ENCODE measurements around the gene CFAP100.

Gene CFAP100

GRCh38 chr3:126418661-126419131 is 24.0 kb downstream of the CFAP100 start:
- no peak overlapping the region for H3K4me3 ChIP-seq (ENCODE audit: low read length)
- no peak for DNase-seq (ENCODE audit: low read depth)
- no peak for TF ChIP-seq CTCF (conservative IDR thresholded peaks at IDR 0.05; ENCODE audit: low read length)

- no peak for TF ChIP-seq CTCF (conservative IDR thresholded peaks at IDR 0.05; ENCODE audit: low read length)
- no peak overlapping the region for H3K4me3 ChIP-seq (ENCODE audit: low read length)
- DNase-seq (ENCODE audit: low read depth), result no peak
Observed at GRCh38 chr3:126419151-126419703, 24.5 kb downstream of the CFAP100 start.

DNA sequence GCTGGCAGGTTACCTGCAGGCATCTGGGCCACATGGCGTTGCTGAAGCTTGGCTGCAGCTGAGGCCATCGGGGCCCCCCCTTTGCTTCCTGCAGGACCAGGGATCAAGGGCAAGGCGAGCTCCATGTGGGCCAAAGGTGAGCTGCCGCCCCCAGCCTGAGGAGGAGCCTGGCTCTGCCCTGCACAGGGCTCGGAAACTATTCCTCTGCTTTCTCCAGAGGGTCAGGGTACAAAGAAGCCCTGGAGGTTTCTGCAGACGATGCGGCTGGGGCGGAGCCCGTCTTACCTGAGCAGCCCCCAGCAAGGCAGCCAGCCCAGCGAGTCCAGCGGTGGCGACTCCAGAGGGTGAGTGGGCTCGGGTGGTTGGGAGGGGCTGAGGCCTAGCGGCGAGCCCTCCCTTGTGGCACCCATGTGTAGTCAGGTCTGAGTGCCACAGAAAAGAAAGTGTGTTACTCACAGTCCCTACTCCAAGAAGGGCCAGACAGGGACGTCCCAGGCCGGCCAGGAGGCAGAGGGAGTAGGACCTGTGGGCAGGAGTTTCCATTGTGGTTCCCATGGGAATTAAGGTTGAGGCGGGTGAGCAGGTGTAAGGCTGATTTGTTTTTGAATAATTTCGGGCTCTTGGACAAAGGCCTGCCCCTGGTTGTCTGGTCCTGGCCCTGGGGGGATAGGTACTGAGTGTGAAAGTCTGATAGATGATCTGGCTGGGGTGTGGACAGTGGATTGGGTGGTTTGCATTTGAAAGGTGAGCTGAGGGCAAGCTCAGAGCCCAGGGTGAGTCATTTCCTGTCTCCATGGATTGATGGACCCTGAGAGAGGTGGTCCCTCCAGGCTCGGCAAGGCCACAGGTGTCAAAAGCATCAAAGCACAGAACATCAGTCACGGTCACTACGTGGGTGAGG is 25.4 kb downstream of the CFAP100 start:
- DNase-seq (ENCODE audit: low read depth), result no peak
- no peak for TF ChIP-seq CTCF (conservative IDR thresholded peaks at IDR 0.05; ENCODE audit: low read length)
- H3K4me3 ChIP-seq (ENCODE audit: low read length), result no peak overlapping the region

GRCh38 chr3:126421573-126422119 is 26.9 kb downstream of the CFAP100 start:
- DNase-seq (ENCODE audit: low read depth), result no peak
- no peak for TF ChIP-seq CTCF (conservative IDR thresholded peaks at IDR 0.05; ENCODE audit: low read length)
- no peak overlapping the region for H3K4me3 ChIP-seq (ENCODE audit: low read length)

DNA sequence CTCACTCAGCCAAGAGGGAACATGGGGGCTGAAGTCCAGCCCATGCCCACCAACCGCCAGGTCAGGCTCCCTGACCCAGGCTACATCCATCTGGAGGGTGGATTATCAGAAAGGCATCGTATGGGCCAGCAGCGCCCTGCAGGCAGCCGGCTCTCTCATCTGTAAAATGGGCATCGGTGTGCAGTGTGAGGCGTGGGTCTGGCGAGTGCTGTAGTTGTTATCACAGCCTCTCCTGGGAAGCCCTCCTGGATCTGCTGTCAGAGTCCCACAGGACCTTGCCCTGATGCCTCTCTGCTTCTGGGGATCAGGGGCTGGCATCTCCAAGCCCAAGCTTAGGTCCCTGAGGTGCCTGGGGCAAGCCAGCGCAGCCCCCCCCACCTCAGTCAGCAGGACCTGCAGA is 27.4 kb downstream of the CFAP100 start:
- no peak for TF ChIP-seq CTCF (conservative IDR thresholded peaks at IDR 0.05; ENCODE audit: low read length)
- no peak overlapping the region for H3K4me3 ChIP-seq (ENCODE audit: low read length)
- DNase-seq (ENCODE audit: low read depth), result no peak

DNA sequence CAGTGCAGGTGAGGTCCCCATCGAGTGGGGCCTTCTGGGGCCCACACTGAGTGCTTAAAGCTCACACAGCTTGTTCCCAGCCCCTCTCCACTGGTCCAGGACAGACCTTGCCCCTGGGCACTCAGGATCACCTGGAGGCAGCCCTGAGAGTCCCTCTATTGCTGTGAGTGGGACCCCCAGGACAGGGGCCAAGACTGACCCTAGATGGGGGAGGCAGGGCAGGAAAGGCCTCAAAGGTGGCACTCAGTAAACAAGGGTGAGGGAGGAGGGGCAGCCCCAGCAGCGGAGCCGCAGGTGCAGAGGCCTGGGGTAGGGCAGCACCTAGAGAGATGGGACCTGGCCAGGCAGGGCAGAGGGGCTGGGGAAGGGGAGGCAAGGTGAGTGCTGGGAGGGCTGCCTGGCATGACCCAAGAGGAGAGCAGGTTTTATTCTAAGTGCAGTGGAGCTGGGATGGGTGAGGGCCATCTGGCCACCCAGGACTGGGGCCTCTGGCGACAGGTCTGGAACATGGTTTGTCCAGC is 27.9 kb downstream of the CFAP100 start:
- H3K4me3 ChIP-seq (ENCODE audit: low read length), result no peak overlapping the region
- no peak for DNase-seq (ENCODE audit: low read depth)
- TF ChIP-seq CTCF (conservative IDR thresholded peaks at IDR 0.05; ENCODE audit: low read length), result no peak
